Loucy (cell line): Measurements from ENCODE around the gene ATP5PF.
"Not testable (repeated sequence)": the region's sequence is repeated elsewhere in the genome, so short reads cannot be mapped to it uniquely, and the experiment has no call there.

ENCODE experiments used
- H2AFZ ChIP-seq: fragments of 200-600 bp; sonication (generic); 2 replicates; pipeline ENCODE4 v1.6.0; 2016; ENCODE audit warnings: antibody characterized with exemption, mild to moderate bottlenecking, low read length, moderate library complexity
- H3F3A ChIP-seq: fragments of 200-600 bp; 2 replicates; pipeline ENCODE4 v1.6.0; 2016; ENCODE audit warnings: antibody characterized with exemption, low read depth, mild to moderate bottlenecking
- H3K27me3 ChIP-seq: fragments of 200-600 bp; sonication (generic); 2 replicates; pipeline ENCODE4 v1.6.1; 2014; ENCODE audit warnings: low read length, mild to moderate bottlenecking; ENCODE audit not compliant: insufficient read depth, poor library complexity, severe bottlenecking
- H3K36me3 ChIP-seq: fragments of 200-600 bp; sonication (generic); 2 replicates; pipeline ENCODE4 v1.6.1; 2016; ENCODE audit warnings: low read length; ENCODE audit not compliant: insufficient read depth
- H3K4me1 ChIP-seq: fragments of 200-600 bp; sonication (generic); 2 replicates; pipeline ENCODE4 v1.5.1; 2014; ENCODE audit warnings: low read length, mild to moderate bottlenecking; ENCODE audit not compliant: insufficient read depth, poor library complexity, severe bottlenecking
- H3K4me2 ChIP-seq: fragments of 200-600 bp; sonication (generic); 2 replicates; pipeline ENCODE4 v1.6.0; 2014; ENCODE audit warnings: antibody characterized with exemption, low read length, low read depth, mild to moderate bottlenecking; ENCODE audit not compliant: poor library complexity, severe bottlenecking
- H3K4me3 ChIP-seq: fragments of 200-600 bp; sonication (generic); 2 replicates; pipeline ENCODE4 v1.5.1; 2014; ENCODE audit warnings: low read length, mild to moderate bottlenecking, mixed read lengths; ENCODE audit not compliant: poor library complexity, severe bottlenecking
- H3K79me2 ChIP-seq: fragments of 200-600 bp; sonication (generic); 2 replicates; pipeline ENCODE4 v1.6.1; 2014; ENCODE audit warnings: low read length; ENCODE audit not compliant: insufficient read depth
- H3K9ac ChIP-seq: fragments of 200-600 bp; sonication (generic); 2 replicates; pipeline ENCODE4 v1.6.0; 2014; ENCODE audit warnings: mild to moderate bottlenecking, low read depth, low read length, moderate library complexity; ENCODE audit not compliant: poor library complexity, severe bottlenecking
- H3K9me2 ChIP-seq: fragments of 200-600 bp; sonication (generic); replicated peaks from 2 replicates; pipeline ENCODE4 v1.6.1; 2016; ENCODE audit warnings: low read depth, low read length, mixed read lengths
- H3K9me3 ChIP-seq: fragments of 200-600 bp; sonication (generic); 2 replicates; pipeline ENCODE4 v1.6.1; 2014; ENCODE audit warnings: mild to moderate bottlenecking, antibody characterized with exemption, low read length, low read depth; ENCODE audit not compliant: insufficient read depth
- H4K20me1 ChIP-seq: fragments of 200-600 bp; sonication (generic); 2 replicates; pipeline ENCODE4 v1.6.0; 2014; ENCODE audit warnings: antibody characterized with exemption, low read length, mild to moderate bottlenecking; ENCODE audit not compliant: insufficient read depth, poor library complexity, severe bottlenecking
- EZH2phosphoT487 ChIP-seq: fragments of 200-600 bp; IDR thresholded peaks from 2 replicates; pipeline ENCODE4 v1.6.1; 2018; ENCODE audit warnings: antibody characterized with exemption, mild to moderate bottlenecking, moderate library complexity, borderline replicate concordance
- TF ChIP-seq, protein P1 (sequence below): fragments of 200-600 bp; sonication (generic); conservative IDR thresholded peaks from 2 replicates; pipeline ENCODE4 v1.5.1; 2014; ENCODE audit warnings: mild to moderate bottlenecking, antibody characterized with exemption, low read length

Gene ATP5PF, protein sequence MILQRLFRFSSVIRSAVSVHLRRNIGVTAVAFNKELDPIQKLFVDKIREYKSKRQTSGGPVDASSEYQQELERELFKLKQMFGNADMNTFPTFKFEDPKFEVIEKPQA

DNA sequence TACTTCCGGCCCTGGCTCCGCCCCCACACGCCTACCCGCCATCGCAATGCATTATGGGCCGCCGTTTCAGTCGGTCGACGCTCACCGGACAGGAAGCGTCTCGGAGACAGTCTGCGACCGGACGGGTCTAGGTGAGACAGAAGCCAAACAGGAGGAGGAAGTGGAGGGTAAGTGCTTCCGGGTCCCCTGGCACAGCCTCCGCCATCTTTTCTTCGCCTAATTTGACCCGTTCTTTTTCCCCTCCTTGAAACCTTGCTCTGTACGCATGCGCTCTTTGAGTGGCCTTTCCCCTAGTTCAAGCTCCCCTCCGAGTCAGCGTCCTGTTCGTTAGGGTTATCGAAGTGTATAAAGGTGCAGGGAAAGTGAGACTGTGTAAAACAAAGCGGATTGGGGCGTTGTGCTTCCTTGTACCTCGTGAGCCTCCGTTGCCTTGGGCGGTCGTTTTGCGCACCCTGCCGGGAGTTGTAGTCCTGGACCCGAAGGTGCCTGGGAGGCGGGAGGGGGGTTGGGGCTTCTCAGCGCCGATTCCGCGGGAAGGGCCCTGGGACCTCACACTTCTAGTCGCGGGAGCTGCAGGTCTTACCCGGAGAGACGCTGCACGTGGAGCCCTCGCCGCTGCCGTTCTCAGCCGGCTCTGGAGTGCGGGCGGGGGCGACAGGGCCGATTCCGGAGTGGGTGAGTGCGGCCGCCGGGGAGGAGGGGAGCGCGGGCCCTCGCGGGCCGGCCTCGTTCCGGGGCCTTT is at the start of gene ATP5PF, which contains the start of gene GABPA:
Gene ATP5PF, minus strand, starts transcription at position 1 of the 742 bp plus-strand sequence. CDS start 5,110 bp downstream, outside the sequence.
Gene GABPA, plus strand, starts transcription at position 69 of the 742 bp plus-strand sequence. CDS start 6,627 bp downstream, outside the sequence.
- Histone ChIP-seq H3K9ac (peak within 1 kb of the TSS; percentile 97), H2AFZ (peak within 1 kb of the TSS; percentile 97), H3K79me2 (peaks cover 88% of the 10 kb centered on the region), H3K9me2 (no peaks in the 10 kb centered on the region), H3K4me3 (peak within 1 kb of the TSS; percentile 97), H3K27me3 (no peaks in the 10 kb centered on the region), H3K36me3 (peaks cover 2% of the 10 kb centered on the region; the same call in 1 of the 2 replicates), H3K4me2 (peak within 1 kb of the TSS; percentile 84), H4K20me1 (peaks cover 25% of the 10 kb centered on the region), H3F3A (no peaks in the 10 kb centered on the region), H3K9me3 (no peaks in the 10 kb centered on the region), H3K4me1 (peaks cover 51% of the 10 kb centered on the region)
- TF ChIP-seq, protein P1, sequence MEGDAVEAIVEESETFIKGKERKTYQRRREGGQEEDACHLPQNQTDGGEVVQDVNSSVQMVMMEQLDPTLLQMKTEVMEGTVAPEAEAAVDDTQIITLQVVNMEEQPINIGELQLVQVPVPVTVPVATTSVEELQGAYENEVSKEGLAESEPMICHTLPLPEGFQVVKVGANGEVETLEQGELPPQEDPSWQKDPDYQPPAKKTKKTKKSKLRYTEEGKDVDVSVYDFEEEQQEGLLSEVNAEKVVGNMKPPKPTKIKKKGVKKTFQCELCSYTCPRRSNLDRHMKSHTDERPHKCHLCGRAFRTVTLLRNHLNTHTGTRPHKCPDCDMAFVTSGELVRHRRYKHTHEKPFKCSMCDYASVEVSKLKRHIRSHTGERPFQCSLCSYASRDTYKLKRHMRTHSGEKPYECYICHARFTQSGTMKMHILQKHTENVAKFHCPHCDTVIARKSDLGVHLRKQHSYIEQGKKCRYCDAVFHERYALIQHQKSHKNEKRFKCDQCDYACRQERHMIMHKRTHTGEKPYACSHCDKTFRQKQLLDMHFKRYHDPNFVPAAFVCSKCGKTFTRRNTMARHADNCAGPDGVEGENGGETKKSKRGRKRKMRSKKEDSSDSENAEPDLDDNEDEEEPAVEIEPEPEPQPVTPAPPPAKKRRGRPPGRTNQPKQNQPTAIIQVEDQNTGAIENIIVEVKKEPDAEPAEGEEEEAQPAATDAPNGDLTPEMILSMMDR = no peak
- TF ChIP-seq EZH2phosphoT487 = no peak

DNA sequence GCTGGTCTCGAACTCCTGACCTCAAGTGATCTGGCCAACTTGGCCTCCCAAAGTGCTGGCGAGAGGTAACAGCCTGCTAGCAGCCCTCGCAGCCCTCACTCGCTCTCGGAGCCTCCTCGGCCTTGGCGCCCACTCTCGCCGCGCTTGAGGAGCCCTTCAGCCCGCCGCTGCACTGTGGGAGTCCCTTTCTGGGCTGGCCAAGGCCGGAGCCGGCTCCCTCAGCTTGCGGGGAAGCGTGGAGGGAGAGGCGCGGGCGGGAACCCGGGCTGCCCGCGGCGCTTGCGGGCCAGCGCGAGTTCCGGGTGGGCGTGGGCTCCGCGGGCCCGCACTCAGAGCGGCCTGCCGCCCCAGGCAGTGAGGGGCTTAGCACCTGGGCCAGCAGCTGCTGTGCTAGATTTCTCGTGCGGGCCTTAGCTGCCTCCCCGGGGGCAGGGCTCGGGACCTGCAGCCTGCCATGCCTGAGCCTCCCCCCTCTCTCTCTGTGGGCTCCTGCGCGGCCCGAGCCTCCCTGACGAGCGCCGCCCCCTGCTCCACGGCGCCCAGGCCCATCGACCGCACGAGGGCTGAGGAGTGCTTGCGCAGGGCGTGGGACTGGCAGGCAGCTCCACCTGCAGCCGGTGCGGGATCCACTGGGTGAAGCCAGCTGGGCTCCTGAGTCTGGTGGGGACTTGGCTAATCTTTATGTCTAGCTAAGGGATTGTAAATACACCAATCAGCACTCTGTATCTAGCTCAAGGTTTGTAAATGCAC is 43.6 kb upstream of the ATP5PF start:
- not testable (repeated sequence) for H4K20me1 ChIP-seq, H3K9ac ChIP-seq, H3K4me2 ChIP-seq, H2AFZ ChIP-seq, H3K79me2 ChIP-seq, H3K36me3 ChIP-seq, H3K9me3 ChIP-seq, H3K27me3 ChIP-seq, H3K4me3 ChIP-seq, H3K4me1 ChIP-seq, H3K9me2 ChIP-seq, H3F3A ChIP-seq

DNA sequence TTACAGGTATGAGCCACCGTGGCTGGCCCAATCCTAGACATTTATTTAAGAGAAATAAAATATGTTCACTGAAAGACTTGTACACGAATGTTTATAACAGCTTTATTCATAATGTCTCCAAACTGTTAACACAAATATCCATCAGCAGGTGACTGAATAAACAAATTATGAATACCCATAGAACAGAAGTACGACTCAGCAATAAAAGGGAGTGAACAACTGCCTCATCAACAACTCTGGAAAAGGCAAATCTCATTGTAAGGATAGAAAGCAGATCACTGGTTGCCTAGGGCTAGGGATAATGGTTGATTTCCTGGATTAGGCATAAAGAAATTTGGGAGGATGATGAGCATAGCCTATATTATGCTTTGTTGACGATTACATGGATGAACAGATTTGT is 41.7 kb upstream of the ATP5PF start:
- no peaks in the 10 kb centered on the region for H3K9me2 ChIP-seq
- no peaks in the 10 kb centered on the region for H4K20me1 ChIP-seq
- no peak overlapping the region for H3K4me3 ChIP-seq
- no peaks in the 10 kb centered on the region for H3K9me3 ChIP-seq
- no peak overlapping the region for H3K9ac ChIP-seq
- no peaks in the 10 kb centered on the region for H3F3A ChIP-seq
- H3K79me2 ChIP-seq = no peaks in the 10 kb centered on the region
- TF ChIP-seq, protein P1 = no peak
- TF ChIP-seq EZH2phosphoT487 = no peak
- no peaks in the 10 kb centered on the region for H3K36me3 ChIP-seq
- H3K27me3 ChIP-seq = no peaks in the 10 kb centered on the region
- no peaks in the 10 kb centered on the region for H3K4me1 ChIP-seq
- no peak overlapping the region for H3K4me2 ChIP-seq
- no peak overlapping the region for H2AFZ ChIP-seq
